Forelimb muscle (tissue), 1 donor: Measurements from ENCODE around the gene ANKRD11. TPM values are rescaled to one million over a fixed set of nuclear protein-coding genes. Genes with fewer than 3 reads are reported as not detected.
"Not testable (repeated sequence)": the region's sequence is repeated elsewhere in the genome, so short reads cannot be mapped to it uniquely, and the experiment has no call there.

Experiments used
- DNase-seq: peaks from one replicate; pipeline ENCODE4 v3.0.0-alpha.2; 2013; ENCODE audit warnings: low read depth
- polyA plus RNA-seq: library from polyadenylated mRNA; unstranded; fragments of 120-200 nt; gene quantifications from one replicate; pipeline ENCODE4 v1.2.1, GENCODE V29; 2013; ENCODE audit not compliant: insufficient read length

ANKRD11 gene
- polyA plus RNA-seq, 1 donor, result 55.7 TPM

DNA sequence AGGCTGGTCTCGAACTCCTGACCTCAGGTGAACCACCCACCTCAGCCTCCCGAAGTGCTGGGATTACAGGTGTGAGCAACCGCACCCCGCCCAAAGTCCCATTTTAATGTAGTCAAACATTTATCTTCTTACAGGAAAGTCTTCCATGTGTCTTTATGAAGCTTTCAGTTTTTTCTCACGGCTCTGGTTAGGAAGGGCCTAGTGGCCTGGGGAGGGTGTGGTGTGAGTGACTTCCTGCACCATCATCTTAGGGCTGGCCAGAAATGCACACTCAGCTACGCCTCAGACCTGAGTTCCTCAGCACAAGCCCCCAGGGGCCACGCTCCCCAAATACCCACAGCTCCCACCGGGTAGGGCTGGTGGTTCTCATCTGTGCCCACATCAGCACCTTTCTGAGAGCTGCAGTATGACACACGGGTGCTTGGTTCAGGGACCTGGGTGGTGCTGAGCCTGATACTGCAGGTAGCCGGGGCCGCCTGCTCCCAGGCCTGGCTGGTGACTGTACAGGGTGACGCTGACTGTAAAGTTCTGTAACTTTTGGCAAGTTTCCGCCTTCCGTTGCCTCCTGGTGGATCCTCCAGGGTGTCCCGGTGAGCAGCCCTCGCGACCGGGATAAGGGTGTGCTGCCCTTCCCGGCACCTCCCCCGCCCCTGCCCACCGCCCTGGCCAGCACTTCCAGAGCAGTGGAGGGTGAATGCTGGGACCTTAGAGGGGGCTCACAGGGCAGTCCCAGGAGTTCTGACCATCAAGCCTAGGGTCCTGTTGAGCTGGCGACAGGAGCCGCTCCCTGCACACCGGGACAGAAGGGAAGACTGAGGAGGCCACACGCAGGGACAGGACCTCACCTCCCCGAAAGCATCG lies 220.3 kb downstream of the ANKRD11 start:
- DNase-seq, result no peak

DNA sequence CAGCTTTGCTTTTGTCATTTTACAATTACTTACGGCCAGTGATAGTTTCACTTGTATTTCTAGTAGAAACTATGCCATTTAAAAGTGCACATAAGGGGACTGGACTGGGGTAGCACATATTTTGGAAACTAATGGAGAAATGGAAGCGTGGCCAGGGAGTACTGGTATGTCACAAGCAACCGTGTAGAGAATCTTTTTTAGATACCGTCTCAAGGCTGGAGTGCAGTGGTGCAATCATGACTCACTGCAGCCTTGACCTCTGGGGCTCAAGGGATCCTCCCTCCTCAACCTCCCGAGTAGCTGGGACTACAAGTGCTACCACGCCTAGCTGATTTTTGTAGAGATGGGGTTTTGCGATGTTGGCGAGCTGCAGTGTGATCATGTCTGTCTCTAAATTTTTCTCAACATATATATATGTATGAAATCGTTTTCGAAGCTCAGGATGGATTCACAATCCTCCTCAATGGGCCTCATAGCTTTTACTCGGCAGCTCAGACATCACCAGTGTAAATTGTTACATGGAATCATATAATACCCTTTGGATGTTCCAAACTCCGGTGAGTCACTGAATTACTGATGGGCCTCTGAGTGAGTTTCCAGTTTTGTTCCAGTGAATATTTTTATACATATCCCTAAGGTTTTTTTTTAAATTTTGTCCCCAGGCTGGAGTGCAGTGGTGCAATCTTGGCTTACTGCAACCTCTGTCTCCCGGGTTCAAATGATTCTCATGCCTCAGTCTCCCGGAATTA lies 221.2 kb downstream of the ANKRD11 start:
- DNase-seq, result no peak

DNA sequence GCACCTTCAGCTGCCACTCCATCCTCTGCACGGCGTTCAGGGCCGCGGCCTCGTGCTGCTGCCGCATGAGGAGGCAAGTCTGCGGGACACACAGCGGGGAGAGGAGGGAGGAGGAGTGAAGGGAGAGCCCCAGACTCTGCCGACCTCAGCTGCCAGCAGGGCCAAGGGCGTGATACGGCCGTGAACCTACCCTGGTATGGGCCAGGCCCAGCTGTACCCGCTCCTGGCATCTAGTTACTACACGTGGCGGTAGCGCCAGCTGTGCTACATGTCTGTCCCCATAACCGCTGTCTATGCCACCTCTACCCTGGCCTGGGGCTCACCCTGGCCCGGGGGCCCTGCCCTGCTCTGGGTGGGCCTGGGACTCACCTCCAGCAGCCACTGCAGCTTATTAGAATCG lies 221.8 kb downstream of the ANKRD11 start:
- DNase-seq, result no peak

DNA sequence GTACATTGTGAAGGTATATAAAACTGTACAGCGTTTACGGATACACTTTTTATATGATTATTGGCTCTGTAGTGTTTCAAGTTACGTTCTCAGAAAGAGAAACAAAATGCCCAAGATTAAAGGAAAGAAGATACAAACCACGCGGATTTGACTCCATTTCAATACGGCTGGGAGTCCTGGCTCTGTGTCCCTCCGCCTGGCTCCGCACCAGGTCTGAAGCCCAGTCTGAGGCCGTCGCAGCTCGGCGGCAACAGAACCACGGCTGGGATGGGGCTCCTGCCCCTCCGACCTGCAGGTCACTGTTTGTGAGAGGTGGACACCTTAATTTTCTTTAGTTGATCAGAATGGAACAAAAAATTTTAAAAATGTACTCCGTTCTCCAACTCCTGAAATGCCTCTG lies 222.6 kb downstream of the ANKRD11 start:
- DNase-seq, result not testable (repeated sequence)

DNA sequence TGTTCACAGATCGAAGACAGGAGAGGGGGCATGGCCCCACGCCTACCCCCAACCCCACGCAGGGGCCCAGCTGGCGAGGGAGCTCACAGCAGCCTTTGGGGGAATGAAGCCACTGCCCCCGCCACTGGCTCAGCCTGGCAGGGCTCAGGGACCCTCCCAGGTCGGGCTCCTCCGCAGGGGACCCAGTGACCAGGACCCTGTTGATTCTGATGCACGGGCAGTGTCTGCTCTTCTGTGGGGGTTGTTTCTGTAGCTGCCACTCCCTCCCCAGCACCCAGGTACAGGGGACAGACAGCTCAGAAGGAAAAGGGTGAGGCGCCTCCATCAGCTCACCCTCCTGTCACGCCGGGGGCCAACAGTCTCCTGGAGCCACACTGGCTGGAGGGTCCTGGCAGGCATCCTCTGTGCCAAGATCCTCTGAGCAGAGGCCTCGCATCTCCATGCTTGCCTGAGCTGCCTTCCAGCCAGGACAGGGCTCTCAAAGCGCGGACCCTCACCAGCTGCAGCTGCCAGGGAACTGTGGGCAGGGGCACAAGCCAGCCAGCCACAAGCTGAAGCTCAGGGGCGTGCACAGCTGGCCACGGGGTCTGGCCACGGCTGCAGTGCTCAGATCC lies 223.7 kb downstream of the ANKRD11 start:
- no peak for DNase-seq

DNA sequence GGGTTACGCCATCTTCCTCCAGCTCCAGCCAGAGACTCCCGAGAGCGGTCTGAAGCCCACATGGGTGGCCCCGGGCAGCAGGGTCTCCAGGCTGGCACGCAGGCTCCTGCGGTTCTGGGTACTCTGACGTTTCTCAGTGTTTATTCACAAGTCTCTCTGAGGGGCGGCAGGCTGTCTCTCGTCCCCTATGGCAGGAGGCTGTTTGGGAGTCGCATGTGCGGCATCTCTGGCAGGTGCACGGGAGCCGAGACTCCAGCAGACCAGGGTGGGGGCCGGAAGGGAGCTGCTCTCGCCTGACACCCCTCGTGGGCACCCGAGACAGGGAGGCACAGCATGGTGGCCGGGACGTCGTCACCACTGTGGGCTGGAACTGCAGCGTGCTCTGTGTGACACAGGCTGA lies 224.7 kb downstream of the ANKRD11 start:
- no peak for DNase-seq

DNA sequence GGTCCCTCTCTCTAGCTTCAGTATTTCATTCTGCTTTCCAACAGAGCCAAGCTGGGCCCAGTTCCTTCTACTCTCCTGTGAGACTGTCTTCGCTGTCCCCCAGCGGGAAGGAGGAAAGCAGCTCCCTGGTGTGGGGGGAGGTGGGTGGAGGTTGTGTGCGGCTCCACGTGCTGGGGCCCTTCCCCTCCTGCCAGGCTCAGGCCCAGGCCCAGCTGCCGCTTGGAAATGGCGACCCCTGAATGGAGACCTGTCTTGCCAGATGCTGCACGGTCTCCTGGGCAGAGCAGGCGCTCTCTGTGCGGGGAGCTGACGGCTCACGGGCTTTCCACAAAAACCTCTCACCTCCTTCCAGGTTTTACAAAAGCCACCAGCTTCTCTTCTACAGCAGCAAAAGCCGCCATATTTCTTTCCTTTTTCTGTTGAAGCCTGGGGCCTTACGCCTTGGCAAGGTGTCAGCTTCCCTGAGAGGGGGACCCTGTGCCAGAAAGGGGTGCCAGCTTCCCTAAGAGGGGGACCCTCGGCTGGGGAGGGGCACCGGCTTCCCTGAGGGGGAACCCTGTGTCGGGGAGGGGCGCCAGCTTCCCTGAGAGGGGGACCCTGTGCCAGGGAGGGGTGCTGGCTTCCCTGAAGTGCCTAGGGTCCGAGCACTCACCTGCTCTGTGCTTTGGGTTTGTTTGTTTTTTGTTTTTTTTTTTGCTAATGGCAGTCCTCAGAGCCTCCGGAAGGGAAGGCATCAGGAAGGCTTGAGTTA lies 225.4 kb downstream of the ANKRD11 start:
- DNase-seq, result no peak

DNA sequence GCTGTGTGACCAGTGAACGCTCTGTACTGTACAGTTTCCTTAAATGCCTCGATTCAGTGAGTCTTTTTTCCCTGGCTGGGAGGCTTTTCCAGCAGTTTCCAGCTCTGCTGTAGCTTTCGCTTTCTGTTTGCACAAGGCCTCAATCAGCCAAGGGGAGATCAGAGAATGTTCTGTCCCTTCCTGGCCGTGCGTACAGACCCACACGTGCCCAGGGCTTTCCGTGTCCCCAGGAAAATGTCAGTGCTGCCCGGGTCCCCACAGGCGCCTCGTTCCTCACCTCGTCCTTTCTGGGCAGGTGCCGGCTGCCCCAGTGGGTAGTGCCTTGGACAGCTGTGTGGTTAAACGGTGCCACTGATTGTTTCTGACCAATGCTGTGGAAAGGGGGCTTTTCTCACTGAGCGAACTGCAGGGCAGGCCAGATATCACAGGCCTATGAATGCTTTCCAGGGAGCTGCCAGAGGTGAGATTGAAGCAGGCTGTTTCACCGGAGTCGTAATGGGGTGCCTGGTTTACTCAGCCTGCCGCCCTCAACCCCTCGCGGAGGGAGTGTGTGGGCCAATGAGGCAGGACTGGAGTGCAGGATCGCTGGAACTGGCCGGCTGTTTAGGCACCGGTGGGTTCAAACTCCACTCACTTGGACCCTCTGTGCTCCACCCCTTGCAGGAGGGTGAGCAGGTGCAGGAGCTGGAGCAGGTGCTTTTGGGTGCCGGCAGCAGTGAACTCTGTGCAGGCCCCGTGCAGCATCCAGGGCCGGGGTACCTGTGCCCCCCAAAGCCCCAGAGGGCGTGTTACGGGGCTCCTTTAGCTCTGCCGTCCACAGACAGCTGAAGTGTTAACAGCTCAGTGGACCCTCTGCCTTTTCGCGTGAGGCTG lies 228.4 kb downstream of the ANKRD11 start:
- no peak for DNase-seq

DNA sequence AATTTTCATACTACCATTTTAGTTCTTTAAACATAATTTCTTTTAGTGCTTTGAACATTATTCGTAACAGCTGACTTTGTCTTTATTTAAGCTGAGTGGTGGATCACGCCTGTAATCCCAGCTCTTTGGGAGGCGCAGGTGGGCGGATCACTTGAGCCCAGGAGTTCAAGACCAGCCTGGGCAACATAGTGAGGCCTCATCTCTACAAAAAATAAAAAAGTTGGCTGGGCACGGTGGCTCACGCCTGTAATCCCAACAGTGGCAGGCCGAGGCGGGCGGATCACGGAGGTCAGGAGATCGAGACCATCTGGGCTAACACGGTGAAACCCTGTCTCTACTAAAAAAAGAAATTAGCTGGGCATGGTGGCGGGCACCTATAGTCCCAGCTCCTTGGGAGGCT lies 230.5 kb downstream of the ANKRD11 start:
- not testable (repeated sequence) for DNase-seq

DNA sequence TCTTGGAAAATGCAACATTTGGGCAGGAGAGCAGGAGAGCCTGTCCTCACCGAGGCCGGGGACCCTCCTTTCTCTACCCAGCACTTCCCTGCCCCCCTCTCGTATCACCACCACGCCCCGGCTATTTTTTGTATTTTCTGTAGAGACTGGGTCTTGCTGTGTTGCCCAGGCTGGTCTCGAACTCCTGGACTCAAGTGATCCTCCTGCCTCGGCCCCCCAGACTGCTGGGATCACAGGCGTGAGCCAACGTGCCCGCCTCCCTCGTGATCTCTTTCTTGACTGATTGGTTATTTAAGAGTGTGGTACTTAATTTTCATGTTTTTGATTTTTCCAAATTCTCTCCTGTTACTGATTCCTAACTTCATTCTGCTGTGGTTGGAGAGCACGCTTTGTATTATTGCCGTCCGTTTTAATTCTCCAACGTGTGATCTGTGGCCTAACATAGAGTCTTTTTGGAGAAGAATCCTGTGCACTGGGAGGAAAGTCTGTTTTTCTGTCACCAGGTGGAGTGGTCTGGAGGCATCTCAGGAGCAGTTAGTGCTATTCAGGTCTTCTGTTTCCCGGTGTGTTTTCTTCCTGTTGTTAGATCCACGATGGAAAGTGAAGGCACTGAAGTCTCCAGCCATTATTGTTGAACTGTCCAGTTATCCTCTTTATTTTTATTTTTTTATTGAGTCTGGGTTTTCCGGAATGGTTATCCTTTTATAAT lies 232.4 kb downstream of the ANKRD11 start:
- no peak for DNase-seq

DNA sequence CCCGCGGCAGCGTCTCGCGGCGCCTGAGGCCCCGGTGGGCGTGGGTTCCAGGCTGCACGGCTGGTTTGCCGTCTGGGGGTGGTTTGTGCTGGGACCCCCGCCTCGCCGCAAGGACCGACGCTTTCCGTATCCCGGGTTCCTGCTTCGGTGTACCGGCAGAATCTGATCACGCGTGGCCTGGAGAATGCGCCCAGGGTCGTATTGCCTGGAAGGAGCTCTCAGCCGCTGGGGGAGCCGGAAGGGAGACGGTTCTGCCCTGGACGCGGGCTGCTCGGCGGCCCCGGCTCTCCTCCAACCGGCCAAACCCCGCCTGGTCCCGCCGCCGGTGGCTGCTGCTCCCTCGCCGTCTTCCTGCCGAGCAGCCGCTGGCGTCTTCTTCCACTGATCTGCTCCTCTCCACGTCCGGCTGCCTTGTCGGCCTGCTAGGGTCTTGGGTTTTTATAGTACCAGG lies 233.1 kb downstream of the ANKRD11 start:
- DNase-seq, result no peak

DNA sequence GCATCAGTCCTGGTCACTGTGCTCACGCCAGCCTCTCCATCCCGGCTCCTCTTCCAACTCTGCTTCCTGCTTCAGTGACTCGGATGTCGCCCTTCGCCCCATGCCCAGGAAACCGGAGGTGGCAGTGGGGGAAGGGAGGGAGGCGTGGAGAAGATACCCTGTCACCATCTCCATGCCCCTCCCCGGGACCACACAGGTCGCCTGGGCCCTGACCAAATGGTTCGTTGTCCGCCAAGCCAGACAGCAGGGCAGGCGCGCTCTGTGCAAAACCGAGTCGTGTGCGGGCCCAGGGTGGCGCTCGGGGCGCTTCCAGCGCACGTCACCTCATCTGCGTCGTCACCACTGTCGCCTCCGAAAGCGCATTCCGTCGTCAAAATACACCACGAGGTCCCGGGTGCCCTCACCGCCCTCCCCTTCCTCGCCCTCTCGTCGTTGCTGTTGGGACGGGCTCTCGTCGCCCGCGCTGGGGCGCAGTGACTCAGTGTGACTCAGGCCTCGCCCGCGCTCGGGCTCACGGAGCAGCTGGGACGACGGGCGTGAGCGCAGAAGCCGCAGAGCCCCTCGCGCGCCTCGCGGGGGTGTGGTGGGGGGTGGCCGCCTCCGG lies 233.6 kb downstream of the ANKRD11 start:
- no peak for DNase-seq

DNA sequence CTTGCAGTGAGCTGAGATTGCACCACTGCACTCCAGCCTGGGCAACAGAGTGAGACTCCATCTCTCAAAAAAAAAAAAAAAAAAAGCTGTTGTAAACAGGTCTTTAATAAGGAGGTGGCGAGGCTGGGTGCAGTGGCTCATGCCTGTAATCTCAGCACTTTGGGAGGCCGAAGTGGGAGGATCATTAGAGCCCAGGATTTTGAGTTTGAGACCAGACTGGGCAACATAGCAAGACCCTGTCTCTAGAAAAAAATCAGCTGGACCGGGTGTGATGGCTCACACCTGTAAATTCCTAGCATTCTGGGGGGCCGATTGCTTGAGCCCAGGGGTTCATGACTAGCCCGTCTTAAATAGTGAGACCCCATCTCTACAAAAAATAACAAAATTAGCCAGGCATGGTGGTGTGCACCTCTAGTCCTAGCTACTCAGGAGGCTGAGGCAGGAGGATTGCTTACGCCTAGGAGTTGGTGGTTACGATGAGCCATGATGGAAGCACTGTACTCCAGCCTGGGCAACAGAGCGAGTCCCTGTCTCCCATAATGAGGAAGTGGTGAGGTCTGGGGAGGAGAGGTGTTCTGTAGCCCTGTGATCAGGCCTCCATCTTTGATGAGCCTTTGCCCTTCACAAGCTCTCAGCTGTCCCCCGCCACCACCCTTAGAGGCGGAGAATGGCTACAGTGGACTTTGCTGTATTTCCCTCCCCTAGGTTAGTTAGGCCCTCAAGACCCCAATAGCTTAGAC lies 236.6 kb downstream of the ANKRD11 start:
- DNase-seq, result no peak

DNA sequence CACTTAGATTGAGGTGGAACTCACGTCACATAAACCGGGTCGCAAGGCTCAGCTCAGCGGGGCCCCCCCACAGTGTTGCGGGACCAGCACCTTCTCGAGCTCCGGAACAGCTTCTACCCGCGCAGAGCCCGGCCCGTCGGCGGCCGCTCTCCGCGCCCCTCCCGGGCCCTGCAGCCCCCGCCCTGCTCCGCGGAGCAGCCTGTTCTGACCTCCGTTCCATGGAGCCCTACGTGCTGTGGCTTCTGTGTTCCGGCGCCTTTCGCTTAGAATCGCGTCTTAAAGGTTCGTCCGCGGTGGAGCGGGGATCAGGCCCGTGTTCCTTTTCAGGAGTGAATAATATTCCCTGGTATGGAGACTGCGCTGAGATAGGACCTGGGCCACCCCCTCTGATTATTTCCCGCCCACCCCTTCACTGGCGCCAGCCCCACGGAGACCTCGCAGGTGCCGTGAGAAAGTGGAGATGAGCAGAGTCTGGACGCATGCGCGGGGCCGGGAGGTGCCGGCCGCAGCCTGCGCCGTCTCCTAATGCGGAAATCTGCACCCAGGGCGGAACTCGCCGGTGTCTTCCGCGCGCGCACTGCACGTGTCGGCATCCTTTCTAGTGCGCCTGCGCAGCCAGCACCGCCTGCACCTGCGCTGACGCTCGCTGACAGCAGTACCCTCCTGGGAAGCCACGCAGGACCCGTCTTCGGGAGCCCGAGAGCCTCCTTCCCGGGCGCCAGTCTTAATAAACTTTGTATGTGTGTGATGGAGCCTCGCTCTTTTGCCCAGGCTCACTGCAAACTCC lies 242.0 kb downstream of the ANKRD11 start:
- DNase-seq, result no peak

DNA sequence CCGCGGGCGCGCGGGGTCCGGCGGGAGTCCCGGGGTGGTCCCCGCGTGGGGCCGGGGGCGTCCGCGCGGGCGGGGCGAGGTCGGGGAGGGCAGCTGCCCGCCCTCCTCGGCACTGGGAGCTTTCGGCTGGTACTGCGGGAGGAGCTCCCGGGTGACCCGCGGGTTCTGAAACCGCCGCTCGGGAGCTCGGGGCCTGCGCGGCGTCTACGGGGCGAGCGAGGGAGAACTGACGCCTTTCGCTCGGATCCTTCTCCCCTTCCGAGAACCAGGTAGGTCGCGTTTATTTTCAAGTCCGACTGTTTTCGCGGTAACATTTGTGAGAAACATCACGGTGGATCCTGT lies 242.7 kb downstream of the ANKRD11 start:
- DNase-seq, result not testable (repeated sequence)

DNA sequence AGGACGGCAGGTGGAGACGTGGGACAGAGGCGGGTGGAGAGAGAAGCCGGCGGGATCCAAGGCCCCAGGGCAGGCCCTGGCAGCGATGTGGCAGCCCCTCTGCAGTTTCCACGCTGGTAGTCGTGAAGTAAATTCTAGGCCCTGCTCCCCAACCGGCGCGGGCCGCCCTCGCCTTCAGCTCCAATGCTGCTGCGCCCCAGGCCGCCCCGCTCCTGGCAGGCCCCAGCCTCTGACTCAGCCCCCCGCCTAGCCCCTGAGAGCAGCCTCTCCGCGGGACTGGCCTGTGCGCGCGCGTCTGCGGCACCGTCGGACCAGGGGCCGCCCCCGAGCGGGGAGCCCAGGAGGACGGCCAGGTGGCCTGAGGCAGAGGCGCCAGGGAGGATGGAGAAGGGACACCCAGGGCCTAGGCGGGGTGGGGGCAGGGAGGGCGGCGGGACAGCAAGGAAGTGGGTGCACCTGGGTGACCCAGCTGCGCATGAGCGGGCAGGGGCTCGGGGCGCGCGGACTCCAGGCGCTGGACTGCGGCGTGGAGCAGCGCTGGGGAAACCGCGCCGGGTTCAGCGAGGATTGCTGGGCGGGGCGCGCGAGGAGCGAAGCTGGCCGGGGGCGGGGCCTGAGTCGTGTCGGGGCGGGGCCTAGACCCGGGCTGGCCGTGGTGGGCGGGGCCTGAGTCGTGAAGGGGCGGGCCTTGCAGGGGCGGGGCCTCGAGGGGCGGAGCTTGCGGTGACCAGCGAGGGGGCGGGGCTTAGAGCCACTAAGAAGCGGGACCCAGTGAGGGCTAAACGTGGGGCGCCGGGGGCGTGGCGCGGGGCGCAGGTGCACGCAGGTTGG lies 243.2 kb downstream of the ANKRD11 start:
- no peak for DNase-seq

DNA sequence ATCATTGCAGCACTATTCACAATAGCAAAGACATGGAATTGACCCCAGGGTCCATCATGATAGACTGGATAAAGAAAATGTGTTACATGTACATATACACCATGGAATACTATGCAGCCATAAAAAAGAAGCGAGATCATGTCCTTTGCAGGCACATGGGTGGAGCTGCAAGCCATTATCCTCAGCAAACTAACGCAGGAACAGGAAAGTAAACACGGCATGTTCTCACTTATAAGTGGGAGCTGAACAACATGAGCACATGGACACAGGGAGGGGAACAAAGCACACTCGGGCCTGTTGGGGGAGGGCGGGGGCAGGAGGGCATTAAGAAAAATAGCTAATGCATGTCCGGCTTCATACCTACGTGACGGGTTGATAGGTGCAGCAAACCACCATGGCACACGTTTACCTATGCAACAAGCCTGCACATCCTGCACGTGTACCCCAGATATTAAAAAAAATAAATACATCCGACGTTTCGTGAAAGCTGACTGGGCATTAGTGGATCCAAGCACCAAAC lies 243.9 kb downstream of the ANKRD11 start:
- DNase-seq, result no peak
